Measurements from ENCODE around the gene CASP12. TPM values are rescaled to one million over a fixed set of nuclear protein-coding genes. Genes with fewer than 3 reads are reported as not detected.

The CASP12 gene
- total RNA-seq, 2 experiments from 2014 or later = not detected

- Mint-ChIP-seq H3K4me3 (no peak overlapping the region), H3K9me3 (peaks cover 2% of the 10 kb centered on the region), H3K36me3 (ENCODE audit: low read depth) (no peaks in the 10 kb centered on the region), H3K4me1 (ENCODE audit: low read depth) (peaks cover 22% of the 10 kb centered on the region), H3K27ac (no peak overlapping the region), H3K27me3 (no peaks in the 10 kb centered on the region)
- ATAC-seq (no peak), DNase-seq (no peak)
- CTCF ChIA-PET = interaction anchor here (1.5 kb wide), 1 partner anchor 13 kb away, joined by 8 read pairs; no protein-coding TSS in a partner anchor
- TF ChIP-seq CTCF (IDR thresholded peaks at IDR 0.05) = no peak
- POLR2A ChIA-PET = no interaction called here
- intact Hi-C loops (cut with micrococcal nuclease) = loop anchor here (10.0 kb wide), 2 partner anchors 168 to 258 kb away; no protein-coding TSS in a partner anchor
Observed at GRCh38 chr11:104872393-104872792, 25.9 kb downstream of the CASP12 start.

GRCh38 chr11:104870910-104871309 is 27.4 kb downstream of the CASP12 start:
- no peak overlapping the region for H3K4me3 Mint-ChIP-seq
- ChIA-PET POLR2A (no interaction called here), CTCF (no interaction called here)
- intact Hi-C loops (cut with micrococcal nuclease) = loop anchor here (10.0 kb wide), 2 partner anchors 166 to 256 kb away; no protein-coding TSS in a partner anchor
- peaks cover 7% of the 10 kb centered on the region for H3K4me1 Mint-ChIP-seq (ENCODE audit: low read depth)
- no peak for ATAC-seq
- no peak for TF ChIP-seq CTCF (IDR thresholded peaks at IDR 0.05)
- no peak for DNase-seq
- peaks cover 2% of the 10 kb centered on the region for H3K9me3 Mint-ChIP-seq
- H3K36me3 Mint-ChIP-seq (ENCODE audit: low read depth) = no peaks in the 10 kb centered on the region
- H3K27me3 Mint-ChIP-seq = no peaks in the 10 kb centered on the region
- H3K27ac Mint-ChIP-seq = no peak overlapping the region

GRCh38 chr11:104866815-104867214 is 31.4 kb downstream of the CASP12 start:
- ATAC-seq (no peak), DNase-seq (no peak)
- Mint-ChIP-seq H3K4me3 (no peak overlapping the region), H3K27ac (no peak overlapping the region), H3K9me3 (peaks cover 14% of the 10 kb centered on the region), H3K4me1 (ENCODE audit: low read depth) (no peaks in the 10 kb centered on the region), H3K36me3 (ENCODE audit: low read depth) (peaks cover 6% of the 10 kb centered on the region), H3K27me3 (no peaks in the 10 kb centered on the region)
- intact Hi-C loops (cut with micrococcal nuclease) = no loop called here
- CTCF ChIA-PET = no interaction called here
- POLR2A ChIA-PET = no interaction called here
- no peak for TF ChIP-seq CTCF (IDR thresholded peaks at IDR 0.05)

GRCh38 chr11:104858882-104859775 is 39.1 kb downstream of the CASP12 start:
- TF ChIP-seq CTCF (IDR thresholded peaks at IDR 0.05) = no peak
- Mint-ChIP-seq H3K4me1 (ENCODE audit: low read depth) (peaks cover 20% of the 10 kb centered on the region), H3K4me3 (peak overlapping the region; percentile 2), H3K27ac (peak overlapping the region; percentile 87), H3K36me3 (ENCODE audit: low read depth) (no peaks in the 10 kb centered on the region), H3K27me3 (no peaks in the 10 kb centered on the region), H3K9me3 (no peaks in the 10 kb centered on the region)
- ATAC-seq (peak; percentile 49), DNase-seq (peak; percentile 37)
- ChIA-PET CTCF (no interaction called here), POLR2A (no interaction called here)
- intact Hi-C loops (cut with micrococcal nuclease) = no loop called here

- H3K4me1 Mint-ChIP-seq (ENCODE audit: low read depth) = peaks cover 20% of the 10 kb centered on the region
- intact Hi-C loops (cut with micrococcal nuclease) = no loop called here
- no peak for ATAC-seq
- H3K27me3 Mint-ChIP-seq = no peaks in the 10 kb centered on the region
- no peak for TF ChIP-seq CTCF (IDR thresholded peaks at IDR 0.05)
- POLR2A ChIA-PET = no interaction called here
- no peaks in the 10 kb centered on the region for H3K9me3 Mint-ChIP-seq
- DNase-seq = no peak
- H3K27ac Mint-ChIP-seq = no peak overlapping the region
- CTCF ChIA-PET = no interaction called here
- H3K36me3 Mint-ChIP-seq (ENCODE audit: low read depth) = no peaks in the 10 kb centered on the region
- H3K4me3 Mint-ChIP-seq = no peak overlapping the region
Observed at GRCh38 chr11:104856607-104857006, 41.7 kb downstream of the CASP12 start.
